ENCODE measurements around the gene OR4M1. TPM values are rescaled to one million over a fixed set of nuclear protein-coding genes. Genes with fewer than 3 reads are reported as not detected.
"Not testable (repeated sequence)": the region's sequence is repeated elsewhere in the genome, so short reads cannot be mapped to it uniquely, and the experiment has no call there.

Gene OR4M1, protein sequence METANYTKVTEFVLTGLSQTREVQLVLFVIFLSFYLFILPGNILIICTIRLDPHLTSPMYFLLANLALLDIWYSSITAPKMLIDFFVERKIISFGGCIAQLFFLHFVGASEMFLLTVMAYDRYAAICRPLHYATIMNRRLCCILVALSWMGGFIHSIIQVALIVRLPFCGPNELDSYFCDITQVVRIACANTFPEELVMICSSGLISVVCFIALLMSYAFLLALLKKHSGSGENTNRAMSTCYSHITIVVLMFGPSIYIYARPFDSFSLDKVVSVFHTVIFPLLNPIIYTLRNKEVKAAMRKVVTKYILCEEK
- total RNA-seq (ENCODE audit: low replicate concordance), result not detected in 2 replicates
- long read RNA-seq, result 0 reads

DNA sequence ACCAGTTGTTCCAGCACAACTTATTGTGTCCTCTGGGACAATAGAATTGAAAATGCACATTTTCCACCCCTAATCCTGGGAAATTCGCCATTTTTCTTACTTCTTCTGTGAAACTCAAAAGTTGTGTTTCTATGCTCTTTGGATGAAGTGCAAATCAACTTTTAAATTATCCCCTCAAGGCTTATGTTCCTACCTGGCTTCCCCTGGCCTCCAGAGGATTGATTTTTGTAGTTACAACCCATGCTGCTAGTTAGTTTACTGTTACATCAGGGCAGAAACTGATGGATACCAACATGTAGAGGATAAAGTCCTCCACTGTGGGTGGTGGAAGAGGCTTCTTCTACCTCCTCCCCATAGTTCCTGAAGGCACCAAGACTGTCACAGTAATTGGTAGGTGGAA, at the start of gene OR4M1:
TSS of gene OR4M1 (plus strand) at position 301 of the 400 bp plus-strand sequence. CDS start 6,819 bp downstream, outside the sequence.
- H3K36me3 Mint-ChIP-seq; H3K9me3 Mint-ChIP-seq; H3K4me1 Mint-ChIP-seq (ENCODE audit: unreplicated experiment); H3K4me3 Mint-ChIP-seq; DNase-seq (ENCODE audit: extremely low spot score, unreplicated experiment); H3K27ac Mint-ChIP-seq; H3K27me3 Mint-ChIP-seq: not testable (repeated sequence)

DNA sequence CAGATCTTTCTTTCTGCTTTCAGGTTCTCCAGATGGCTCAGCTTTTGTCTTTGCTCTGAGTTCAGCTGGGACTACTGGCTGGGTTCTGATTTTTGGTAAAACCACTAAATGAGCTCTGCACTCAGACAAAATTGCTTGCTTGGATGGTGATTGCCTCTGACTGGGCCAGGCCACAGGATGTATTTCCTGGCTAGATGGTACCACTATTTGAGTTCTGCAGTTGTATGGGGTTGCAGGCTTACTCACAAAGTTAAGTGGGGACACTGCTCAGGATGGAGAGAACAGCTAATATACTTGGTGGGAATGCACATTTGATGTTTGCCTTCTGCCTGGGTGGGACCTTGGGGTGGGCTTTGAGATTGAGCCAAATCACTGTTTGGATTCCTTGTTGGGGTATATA, 43.9 kb upstream of the OR4M1 start:
- no peak for DNase-seq (ENCODE audit: extremely low spot score, unreplicated experiment)
- Mint-ChIP-seq H3K36me3 (no peaks in the 10 kb centered on the region), H3K27ac (no peak overlapping the region), H3K4me1 (ENCODE audit: unreplicated experiment) (no peaks in the 10 kb centered on the region), H3K4me3 (no peak overlapping the region), H3K9me3 (peaks cover 5% of the 10 kb centered on the region), H3K27me3 (no peaks in the 10 kb centered on the region)
- TF ChIP-seq, protein P1, sequence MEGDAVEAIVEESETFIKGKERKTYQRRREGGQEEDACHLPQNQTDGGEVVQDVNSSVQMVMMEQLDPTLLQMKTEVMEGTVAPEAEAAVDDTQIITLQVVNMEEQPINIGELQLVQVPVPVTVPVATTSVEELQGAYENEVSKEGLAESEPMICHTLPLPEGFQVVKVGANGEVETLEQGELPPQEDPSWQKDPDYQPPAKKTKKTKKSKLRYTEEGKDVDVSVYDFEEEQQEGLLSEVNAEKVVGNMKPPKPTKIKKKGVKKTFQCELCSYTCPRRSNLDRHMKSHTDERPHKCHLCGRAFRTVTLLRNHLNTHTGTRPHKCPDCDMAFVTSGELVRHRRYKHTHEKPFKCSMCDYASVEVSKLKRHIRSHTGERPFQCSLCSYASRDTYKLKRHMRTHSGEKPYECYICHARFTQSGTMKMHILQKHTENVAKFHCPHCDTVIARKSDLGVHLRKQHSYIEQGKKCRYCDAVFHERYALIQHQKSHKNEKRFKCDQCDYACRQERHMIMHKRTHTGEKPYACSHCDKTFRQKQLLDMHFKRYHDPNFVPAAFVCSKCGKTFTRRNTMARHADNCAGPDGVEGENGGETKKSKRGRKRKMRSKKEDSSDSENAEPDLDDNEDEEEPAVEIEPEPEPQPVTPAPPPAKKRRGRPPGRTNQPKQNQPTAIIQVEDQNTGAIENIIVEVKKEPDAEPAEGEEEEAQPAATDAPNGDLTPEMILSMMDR (conservative IDR thresholded peaks at IDR 0.05), result no peak

DNA sequence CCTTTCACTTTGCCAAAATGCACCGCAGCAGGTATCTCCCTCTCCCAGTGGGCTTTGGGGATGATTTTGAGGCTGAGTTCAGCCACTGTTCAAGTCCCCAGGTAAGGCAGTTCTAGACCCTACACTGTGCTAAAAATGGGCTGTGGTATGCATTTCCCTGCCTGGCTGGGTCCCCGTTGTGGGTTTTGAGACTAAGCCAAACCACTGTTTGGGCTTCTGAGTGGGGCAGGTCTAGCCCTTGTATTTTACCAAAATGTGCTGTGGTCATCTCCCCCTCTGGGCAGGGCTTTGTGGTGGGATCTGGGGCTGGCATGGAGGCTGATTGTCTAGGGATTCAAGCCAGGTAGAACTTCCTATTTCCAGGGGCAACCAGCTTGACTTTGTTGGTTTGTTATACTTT, 43.5 kb upstream of the OR4M1 start:
- DNase-seq (ENCODE audit: extremely low spot score, unreplicated experiment), result no peak
- Mint-ChIP-seq H3K9me3 (peaks cover 5% of the 10 kb centered on the region), H3K4me1 (ENCODE audit: unreplicated experiment) (no peaks in the 10 kb centered on the region), H3K27ac (no peak overlapping the region), H3K27me3 (no peaks in the 10 kb centered on the region), H3K4me3 (no peak overlapping the region), H3K36me3 (no peaks in the 10 kb centered on the region)
- TF ChIP-seq, protein P1 (conservative IDR thresholded peaks at IDR 0.05), result no peak

DNA sequence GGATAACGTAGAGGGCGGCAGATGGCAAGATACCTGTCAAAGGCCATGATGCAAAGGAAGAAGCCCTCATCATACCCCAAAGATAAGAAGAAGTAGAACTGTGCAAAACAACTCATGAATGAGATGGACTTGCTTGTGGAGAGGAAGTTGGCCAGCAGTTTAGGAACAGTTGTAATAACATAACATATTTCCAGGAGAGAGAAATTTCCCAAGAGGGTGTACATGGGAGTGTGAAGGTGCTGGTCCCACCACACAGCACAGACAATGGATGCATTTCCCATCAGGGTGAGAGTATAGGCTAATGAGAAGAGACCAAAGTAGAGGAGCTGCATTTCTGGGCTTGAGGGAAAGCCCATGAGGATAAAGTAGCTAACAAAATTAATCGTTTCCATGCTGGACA, 39.4 kb upstream of the OR4M1 start:
- not testable (repeated sequence) for H3K4me1 Mint-ChIP-seq (ENCODE audit: unreplicated experiment); DNase-seq (ENCODE audit: extremely low spot score, unreplicated experiment); H3K4me3 Mint-ChIP-seq; H3K27ac Mint-ChIP-seq; H3K27me3 Mint-ChIP-seq; H3K36me3 Mint-ChIP-seq; H3K9me3 Mint-ChIP-seq

DNA sequence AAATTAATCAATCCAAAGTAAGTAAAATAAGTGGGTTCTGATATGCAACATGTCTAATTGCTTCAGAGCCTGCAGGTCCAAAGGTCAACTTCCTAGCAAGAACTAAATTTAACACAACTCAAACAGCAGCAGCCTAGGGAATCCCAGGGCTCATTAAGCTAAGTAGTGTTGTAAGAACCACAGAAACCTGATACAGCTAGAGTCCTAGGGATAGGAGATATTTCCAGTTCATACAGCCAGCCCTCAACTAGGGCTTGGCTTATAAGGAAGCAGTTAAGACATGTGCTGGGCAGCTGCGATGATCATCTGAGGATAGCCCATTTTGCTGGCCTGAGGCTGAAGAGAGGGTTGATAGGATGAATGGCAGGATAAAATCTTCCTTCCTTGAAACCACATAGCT, 30.0 kb upstream of the OR4M1 start, which contains the start of gene OR4Q3:
TSS of gene OR4Q3 (plus strand) at position 316 of the 400 bp plus-strand sequence.
- H3K36me3 Mint-ChIP-seq, result no peaks in the 10 kb centered on the region
- TF ChIP-seq, protein P1 (conservative IDR thresholded peaks at IDR 0.05), result no peak
- H3K4me3 Mint-ChIP-seq, result no peak within 1 kb of the TSS
- no peaks in the 10 kb centered on the region for H3K27me3 Mint-ChIP-seq
- H3K9me3 Mint-ChIP-seq, result peaks cover 10% of the 10 kb centered on the region
- DNase-seq (ENCODE audit: extremely low spot score, unreplicated experiment), result no peak
- H3K27ac Mint-ChIP-seq, result no peak within 1 kb of the TSS
- no peaks in the 10 kb centered on the region for H3K4me1 Mint-ChIP-seq (ENCODE audit: unreplicated experiment)

DNA sequence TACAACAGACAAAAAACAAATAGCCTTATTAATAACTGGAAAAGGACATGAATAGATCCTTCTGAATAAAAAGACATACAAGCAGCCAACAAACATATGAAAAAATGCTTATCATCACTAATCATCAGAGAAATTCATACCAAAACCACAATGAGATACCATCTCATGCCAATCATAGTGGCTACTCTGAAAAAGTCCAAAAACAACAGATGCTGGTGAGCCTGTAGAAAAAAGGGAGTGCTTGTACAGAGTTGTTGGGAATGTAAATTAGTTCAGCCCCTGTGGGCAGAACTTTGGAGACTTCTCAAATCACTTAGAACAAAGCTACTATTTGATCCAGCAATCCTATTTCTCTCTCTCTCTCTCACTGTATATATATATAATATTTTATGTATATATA, 21.0 kb upstream of the OR4M1 start:
- H3K4me3 Mint-ChIP-seq, result not testable (repeated sequence)

DNA sequence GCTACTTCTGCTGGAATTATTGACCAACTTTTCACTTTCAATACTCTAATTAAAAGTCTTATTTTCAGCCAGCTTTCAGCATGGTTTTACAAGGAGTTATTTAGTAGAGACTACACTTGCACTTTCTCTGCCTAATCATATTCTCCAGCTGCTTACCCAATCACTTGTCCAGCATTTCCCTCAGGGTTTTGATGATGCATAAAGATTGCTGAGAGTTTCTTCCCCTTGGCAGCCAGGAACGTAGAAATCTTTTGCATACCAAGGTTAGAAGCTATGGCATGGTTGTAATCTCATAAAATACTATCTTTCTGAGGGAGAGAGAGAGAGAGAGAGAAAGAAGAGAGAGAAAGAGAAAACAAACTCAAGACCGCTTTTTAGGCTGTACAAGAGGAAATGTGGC, 19.1 kb upstream of the OR4M1 start:
- DNase-seq (ENCODE audit: extremely low spot score, unreplicated experiment), result no peak
- Mint-ChIP-seq H3K27ac (no peak overlapping the region), H3K4me1 (ENCODE audit: unreplicated experiment) (no peaks in the 10 kb centered on the region), H3K36me3 (no peaks in the 10 kb centered on the region), H3K27me3 (no peaks in the 10 kb centered on the region), H3K4me3 (no peak overlapping the region), H3K9me3 (no peaks in the 10 kb centered on the region)
- TF ChIP-seq, protein P1 (conservative IDR thresholded peaks at IDR 0.05), result no peak

More for the DNA sequence above, 21.0 kb upstream of the OR4M1 start:
- H3K36me3 Mint-ChIP-seq; H3K27ac Mint-ChIP-seq; H3K4me1 Mint-ChIP-seq (ENCODE audit: unreplicated experiment); H3K9me3 Mint-ChIP-seq; DNase-seq (ENCODE audit: extremely low spot score, unreplicated experiment); H3K27me3 Mint-ChIP-seq: not testable (repeated sequence)

DNA sequence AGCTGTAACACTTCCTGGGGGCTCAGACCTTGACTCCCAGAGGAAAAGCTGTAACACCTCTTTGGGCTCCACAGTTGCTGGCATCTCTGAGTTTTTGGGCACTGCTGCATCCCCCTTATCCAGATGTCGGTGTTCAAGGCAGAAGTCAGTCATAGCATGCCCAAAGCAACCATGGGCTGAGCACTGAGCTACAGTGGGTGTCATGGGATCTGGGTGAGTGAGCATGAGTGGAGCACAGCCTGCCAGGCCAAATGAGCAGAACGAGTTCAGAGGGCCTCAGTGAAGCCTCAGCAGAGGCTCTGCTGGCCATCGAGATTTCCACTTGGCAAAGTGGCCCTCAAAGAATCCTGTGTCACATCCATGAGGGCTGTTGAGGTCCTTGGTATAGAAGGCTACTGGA, 1.8 kb upstream of the OR4M1 start:
- not testable (repeated sequence) for DNase-seq (ENCODE audit: extremely low spot score, unreplicated experiment); H3K9me3 Mint-ChIP-seq; H3K27me3 Mint-ChIP-seq; H3K4me3 Mint-ChIP-seq; H3K36me3 Mint-ChIP-seq; H3K4me1 Mint-ChIP-seq (ENCODE audit: unreplicated experiment); H3K27ac Mint-ChIP-seq

Data from type B pancreatic cell (in vitro differentiated cells).